GM23338 (cell line): ENCODE data around the gene OCIAD1. TPM values are rescaled to one million over a fixed set of nuclear protein-coding genes. Genes with fewer than 3 reads are reported as not detected.
A peak's percentile ranks its signal among the peaks of the same experiment; 100 is the strongest.

ENCODE experiments used
- ATAC-seq: fragments of 200-7000 bp; cut with Tn5 transposase; 3 replicates; pipeline ENCODE4 v1.9.1; 2020
- DNase-seq: peaks from one replicate; pipeline ENCODE4 v3.0.0-alpha.2; 2015; ENCODE audit warnings: low spot score
- H2AFZ ChIP-seq: fragments of 200-600 bp; sonication (generic); 2 replicates; pipeline ENCODE4 v1.8.0; 2016; ENCODE audit warnings: antibody characterized with exemption, mild to moderate bottlenecking, moderate library complexity
- H3F3A ChIP-seq: fragments of 200-600 bp; sonication (generic); replicated peaks from 2 replicates; pipeline ENCODE4 v1.8.0; 2017; ENCODE audit warnings: antibody characterized with exemption, mixed run types, low read depth
- H3K27ac ChIP-seq: fragments of 200-600 bp; sonication (generic); 2 replicates; pipeline ENCODE4 v1.6.1; 2016; ENCODE audit warnings: low read depth
- H3K27me3 ChIP-seq: fragments of 200-600 bp; sonication (generic); 2 replicates; pipeline ENCODE4 v1.8.0; 2016; ENCODE audit warnings: mild to moderate bottlenecking, mixed run types, moderate library complexity; ENCODE audit not compliant: insufficient read depth
- H3K36me3 ChIP-seq: fragments of 200-600 bp; sonication (generic); 2 replicates; pipeline ENCODE4 v1.8.0; 2016; ENCODE audit warnings: mild to moderate bottlenecking; ENCODE audit not compliant: insufficient read depth
- H3K4me1 ChIP-seq: fragments of 200-600 bp; sonication (generic); 2 replicates; pipeline ENCODE4 v1.8.0; 2016; ENCODE audit warnings: mild to moderate bottlenecking, moderate library complexity; ENCODE audit not compliant: insufficient read depth
- H3K4me2 ChIP-seq: fragments of 200-600 bp; sonication (generic); 2 replicates; pipeline ENCODE4 v1.7.1; 2017; ENCODE audit warnings: mixed run types
- H3K4me3 ChIP-seq: fragments of 200-600 bp; sonication (generic); 2 replicates; pipeline ENCODE4 v1.6.1; 2016; ENCODE audit warnings: mixed run types
- H3K79me2 ChIP-seq: fragments of 200-600 bp; sonication (generic); replicated peaks from 2 replicates; pipeline ENCODE4 v1.8.0; 2017; ENCODE audit warnings: mild to moderate bottlenecking; ENCODE audit not compliant: insufficient read depth
- H3K9me2 ChIP-seq: fragments of 200-600 bp; sonication (generic); 2 replicates; pipeline ENCODE4 v1.8.0; 2017; ENCODE audit not compliant: insufficient read depth
- H4K20me1 ChIP-seq: fragments of 200-600 bp; sonication (generic); replicated peaks from 2 replicates; pipeline ENCODE4 v1.8.0; 2017; ENCODE audit warnings: mild to moderate bottlenecking; ENCODE audit not compliant: insufficient read depth
- H3K27ac Mint-ChIP-seq: 2 replicates; pipeline ENCODE4 v1.8.0; 2020; ENCODE audit warnings: inconsistent platforms, mild to moderate bottlenecking, moderate library complexity, mixed read lengths
- H3K27me3 Mint-ChIP-seq: 3 replicates; pipeline ENCODE4 v1.8.0; 2022; ENCODE audit warnings: low read depth, mild to moderate bottlenecking, moderate library complexity, mixed read lengths, inconsistent platforms; ENCODE audit not compliant: insufficient read depth, poor library complexity
- H3K36me3 Mint-ChIP-seq: 3 replicates; pipeline ENCODE4 v1.8.0; 2021; ENCODE audit warnings: low read depth, mild to moderate bottlenecking, inconsistent platforms, moderate library complexity, mixed read lengths
- H3K4me1 Mint-ChIP-seq: 3 replicates; pipeline ENCODE4 v1.8.0; 2020; ENCODE audit warnings: mild to moderate bottlenecking, inconsistent platforms, mixed read lengths
- H3K4me3 Mint-ChIP-seq: 3 replicates; pipeline ENCODE4 v1.8.0; 2021; ENCODE audit warnings: moderate library complexity, mild to moderate bottlenecking, inconsistent platforms, mixed read lengths
- H3K9me3 Mint-ChIP-seq: 3 replicates; pipeline ENCODE4 v1.8.0; 2020; ENCODE audit warnings: moderate library complexity, mild to moderate bottlenecking, inconsistent platforms, mixed read lengths
- JUNB ChIP-seq: IDR thresholded peaks from one replicate; pipeline ENCODE4 v1.6.1; 2016; ENCODE audit warnings: antibody characterized with exemption; ENCODE audit not compliant: unreplicated experiment
- NANOG ChIP-seq: IDR thresholded peaks from 2 replicates; pipeline ENCODE4 v1.6.1; 2016; ENCODE audit warnings: antibody characterized with exemption, borderline replicate concordance
- POLR2AphosphoS5 ChIP-seq: IDR thresholded peaks from 2 replicates; pipeline ENCODE4 v1.6.1; 2016; ENCODE audit warnings: antibody characterized with exemption, low read depth
- REST ChIP-seq: IDR thresholded peaks from one replicate; pipeline ENCODE4 v1.6.1; 2018; ENCODE audit warnings: antibody characterized with exemption; ENCODE audit not compliant: unreplicated experiment
- STAT1 ChIP-seq: IDR thresholded peaks from one replicate; pipeline ENCODE4 v1.6.1; 2016; ENCODE audit warnings: antibody characterized with exemption; ENCODE audit not compliant: unreplicated experiment
- polyA plus RNA-seq: library from polyadenylated mRNA; unstranded; fragments of >200 nt; fragmentation: Nextera tagmentation; extraction: Ambion mirVana; gene quantifications from 2 replicates; pipeline ENCODE4 v1.2.1, GENCODE V29; 2016
- total RNA-seq: library from RNA; depleted of rRNA; stranded (reverse); fragments of >200 nt; shearing (Covaris generic); gene quantifications from 2 replicates; pipeline ENCODE4 v1.2.3, GENCODE V29; 2014
- TF ChIP-seq, protein P1 (sequence below), 2 experiments: fragments of 200-600 bp in 1 of 2; sonication (generic) in 1 of 2; conservative IDR thresholded peaks; 2 replicates each; pipeline versions ENCODE4 v1.5.1 to v1.6.1; 2016 to 2017; ENCODE audit warnings: antibody characterized with exemption in 2 of 2, low read depth in 2 of 2, mild to moderate bottlenecking in 2 of 2, moderate library complexity in 1 of 2
- TF ChIP-seq, protein P2 (sequence below): IDR thresholded peaks from 2 replicates; pipeline ENCODE4 v1.6.1; 2016; ENCODE audit warnings: antibody characterized with exemption

The OCIAD1 gene
- total and polyA plus RNA-seq, 2 experiments from 2014 or later: 125 to 190 TPM

DNA sequence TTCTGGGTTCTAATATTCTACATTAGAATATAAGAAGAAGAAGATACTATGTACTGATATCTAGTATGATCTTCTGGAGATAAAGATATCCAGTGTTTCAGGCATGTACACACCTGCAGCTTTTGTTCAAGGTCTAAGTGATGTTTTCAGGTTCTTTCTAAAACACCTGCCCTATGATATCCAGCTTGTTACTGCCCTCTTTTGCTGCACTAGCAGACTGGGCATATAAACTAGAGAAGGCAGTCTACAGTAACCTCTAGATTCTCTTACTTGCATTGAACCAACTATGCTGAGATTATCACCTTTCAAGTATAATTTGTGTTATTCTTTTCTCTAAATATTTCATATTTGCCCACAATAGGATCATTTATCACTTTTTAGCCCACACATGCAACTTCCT, 48.9 kb upstream of the OCIAD1 start (continued):
- TF ChIP-seq, protein P1, sequence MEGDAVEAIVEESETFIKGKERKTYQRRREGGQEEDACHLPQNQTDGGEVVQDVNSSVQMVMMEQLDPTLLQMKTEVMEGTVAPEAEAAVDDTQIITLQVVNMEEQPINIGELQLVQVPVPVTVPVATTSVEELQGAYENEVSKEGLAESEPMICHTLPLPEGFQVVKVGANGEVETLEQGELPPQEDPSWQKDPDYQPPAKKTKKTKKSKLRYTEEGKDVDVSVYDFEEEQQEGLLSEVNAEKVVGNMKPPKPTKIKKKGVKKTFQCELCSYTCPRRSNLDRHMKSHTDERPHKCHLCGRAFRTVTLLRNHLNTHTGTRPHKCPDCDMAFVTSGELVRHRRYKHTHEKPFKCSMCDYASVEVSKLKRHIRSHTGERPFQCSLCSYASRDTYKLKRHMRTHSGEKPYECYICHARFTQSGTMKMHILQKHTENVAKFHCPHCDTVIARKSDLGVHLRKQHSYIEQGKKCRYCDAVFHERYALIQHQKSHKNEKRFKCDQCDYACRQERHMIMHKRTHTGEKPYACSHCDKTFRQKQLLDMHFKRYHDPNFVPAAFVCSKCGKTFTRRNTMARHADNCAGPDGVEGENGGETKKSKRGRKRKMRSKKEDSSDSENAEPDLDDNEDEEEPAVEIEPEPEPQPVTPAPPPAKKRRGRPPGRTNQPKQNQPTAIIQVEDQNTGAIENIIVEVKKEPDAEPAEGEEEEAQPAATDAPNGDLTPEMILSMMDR (conservative IDR thresholded peaks at IDR 0.05; ENCODE audit: low read depth in 2 of 2): 0 out of 4 replicates have a peak, but pooled peaks of 1 of the 2 experiments have one; percentile 6
- TF ChIP-seq REST: no peak

DNA sequence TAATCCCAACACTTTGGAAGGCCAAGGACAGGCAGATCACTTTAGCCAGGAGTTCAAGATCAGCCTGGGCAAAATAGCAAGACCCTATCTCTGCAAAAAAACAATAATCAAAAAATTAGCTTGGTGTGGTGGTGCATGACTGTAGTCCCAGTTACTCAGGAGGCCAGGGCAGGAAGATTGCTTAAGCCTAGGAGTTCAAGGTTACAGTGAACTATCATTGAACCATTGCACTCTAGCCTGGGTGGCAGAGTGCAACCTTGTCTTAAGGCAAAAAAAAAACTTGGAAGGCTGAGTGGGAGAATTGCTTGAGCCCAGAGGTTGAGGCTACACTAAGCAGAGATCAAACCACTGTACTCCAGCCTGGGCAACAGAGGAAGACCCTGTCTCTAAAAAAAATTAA, 45.6 kb upstream of the OCIAD1 start:
- no peaks in the 10 kb centered on the region for H3K79me2 ChIP-seq
- H3K36me3 ChIP-seq: no peaks in the 10 kb centered on the region
- TF ChIP-seq JUNB: no peak
- TF ChIP-seq STAT1: no peak
- TF ChIP-seq NANOG: no peak
- no peak for TF ChIP-seq POLR2AphosphoS5
- TF ChIP-seq, protein P2, sequence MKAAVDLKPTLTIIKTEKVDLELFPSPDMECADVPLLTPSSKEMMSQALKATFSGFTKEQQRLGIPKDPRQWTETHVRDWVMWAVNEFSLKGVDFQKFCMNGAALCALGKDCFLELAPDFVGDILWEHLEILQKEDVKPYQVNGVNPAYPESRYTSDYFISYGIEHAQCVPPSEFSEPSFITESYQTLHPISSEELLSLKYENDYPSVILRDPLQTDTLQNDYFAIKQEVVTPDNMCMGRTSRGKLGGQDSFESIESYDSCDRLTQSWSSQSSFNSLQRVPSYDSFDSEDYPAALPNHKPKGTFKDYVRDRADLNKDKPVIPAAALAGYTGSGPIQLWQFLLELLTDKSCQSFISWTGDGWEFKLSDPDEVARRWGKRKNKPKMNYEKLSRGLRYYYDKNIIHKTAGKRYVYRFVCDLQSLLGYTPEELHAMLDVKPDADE: no peak
- TF ChIP-seq, protein P1 (conservative IDR thresholded peaks at IDR 0.05; ENCODE audit: low read depth in 2 of 2): no peak
- no peak for DNase-seq
- H3K27me3 Mint-ChIP-seq: peaks cover 2% of the 10 kb centered on the region
- no peaks in the 10 kb centered on the region for H3K9me2 ChIP-seq
- H4K20me1 ChIP-seq: no peaks in the 10 kb centered on the region
- no peaks in the 10 kb centered on the region for H3F3A ChIP-seq
- H3K9me3 Mint-ChIP-seq: no peaks in the 10 kb centered on the region; the same call in 2 of the 3 replicates
- H3K4me2 ChIP-seq: no peak overlapping the region
- peaks cover 3% of the 10 kb centered on the region; the same call in 1 of the 2 replicates for H3K4me1 ChIP-seq
- H3K27me3 ChIP-seq: no peaks in the 10 kb centered on the region
- H3K27ac Mint-ChIP-seq: no peak overlapping the region
- H3K4me1 Mint-ChIP-seq: peaks cover 3% of the 10 kb centered on the region; the same call in 2 of the 3 replicates
- no peak overlapping the region for H3K4me3 Mint-ChIP-seq
- no peak overlapping the region for H3K27ac ChIP-seq
- H3K36me3 Mint-ChIP-seq: peaks cover 2% of the 10 kb centered on the region; the same call in 1 of the 3 replicates
- H2AFZ ChIP-seq: no peak overlapping the region
- H3K4me3 ChIP-seq: no peak overlapping the region
- no peak for ATAC-seq
